Muscle layer of colon (tissue), 2 donors: Measurements from ENCODE around the gene CTIF.

Source experiments
- H3K27ac ChIP-seq: one replicate; pipeline ENCODE4 v1.7.0; 2013; ENCODE audit warnings: low read depth, mild to moderate bottlenecking, low read length, moderate library complexity
- H3K27me3 ChIP-seq, 2 donors: one replicate each; pipeline ENCODE4 v1.7.0; 2013; ENCODE audit warnings: low read length in 2 of 2, mild to moderate bottlenecking in 2 of 2; ENCODE audit not compliant: insufficient read depth in 2 of 2, control insufficient read depth in 1 of 2
- H3K36me3 ChIP-seq: one replicate; pipeline ENCODE4 v1.7.0; 2013; ENCODE audit warnings: mild to moderate bottlenecking, low read length; ENCODE audit not compliant: insufficient read depth
- H3K4me1 ChIP-seq: one replicate; pipeline ENCODE4 v1.7.0; 2013; ENCODE audit warnings: mild to moderate bottlenecking, low read length; ENCODE audit not compliant: insufficient read depth
- H3K4me3 ChIP-seq, 2 donors: one replicate each; pipeline ENCODE4 v1.7.0; 2013; ENCODE audit warnings: low read length in 2 of 2, low read depth in 1 of 2, mild to moderate bottlenecking in 1 of 2, moderate library complexity in 1 of 2
- H3K9ac ChIP-seq: one replicate; pipeline ENCODE4 v1.7.0; 2013; ENCODE audit warnings: low read length
- H3K9me3 ChIP-seq: one replicate; pipeline ENCODE4 v1.7.0; 2013; ENCODE audit warnings: mild to moderate bottlenecking, low read length
- donor health status: abdominal sarcoma.
- donor health status: Adenocarcinoma of cecum.

CTIF gene

GRCh38 chr18:48879008-48879431 lies 340.2 kb downstream of the CTIF start:
- Histone ChIP-seq H3K27me3 (no peaks in the 10 kb centered on the region), H3K9me3 (no peaks in the 10 kb centered on the region), H3K36me3 (no peaks in the 10 kb centered on the region), H3K9ac (no peak overlapping the region), H3K4me3 (no peak overlapping the region), H3K27ac (no peak overlapping the region), H3K4me1 (no peaks in the 10 kb centered on the region)

GRCh38 chr18:48880931-48881330 lies 342.1 kb downstream of the CTIF start:
- no peak overlapping the region for H3K27ac ChIP-seq
- no peak overlapping the region for H3K9ac ChIP-seq
- no peaks in the 10 kb centered on the region for H3K36me3 ChIP-seq

GRCh38 chr18:48882379-48882778 lies 343.5 kb downstream of the CTIF start:
- Histone ChIP-seq H3K27ac (no peak overlapping the region), H3K9me3 (no peaks in the 10 kb centered on the region), H3K4me1 (no peaks in the 10 kb centered on the region), H3K9ac (no peak overlapping the region), H3K4me3 (no peak overlapping the region), H3K27me3 (no peaks in the 10 kb centered on the region), H3K36me3 (no peaks in the 10 kb centered on the region)

More at GRCh38 chr18:48880931-48881330, 342.1 kb downstream of the CTIF start:
- no peaks in the 10 kb centered on the region for H3K9me3 ChIP-seq
- no peak overlapping the region for H3K4me3 ChIP-seq
- H3K27me3 ChIP-seq: no peaks in the 10 kb centered on the region
- H3K4me1 ChIP-seq: no peaks in the 10 kb centered on the region

GRCh38 chr18:48884306-48884705 lies 345.5 kb downstream of the CTIF start:
- Histone ChIP-seq H3K9me3 (no peaks in the 10 kb centered on the region), H3K27me3 (no peaks in the 10 kb centered on the region), H3K9ac (no peak overlapping the region)

GRCh38 chr18:48884771-48885170 lies 345.9 kb downstream of the CTIF start:
- Histone ChIP-seq H3K4me1 (peaks cover 11% of the 10 kb centered on the region), H3K9me3 (no peaks in the 10 kb centered on the region), H3K4me3 (no peak overlapping the region), H3K27ac (no peak overlapping the region), H3K36me3 (no peaks in the 10 kb centered on the region), H3K9ac (no peak overlapping the region), H3K27me3 (no peaks in the 10 kb centered on the region)

More at GRCh38 chr18:48884306-48884705, 345.5 kb downstream of the CTIF start:
- H3K27ac ChIP-seq: no peak overlapping the region
- no peaks in the 10 kb centered on the region for H3K36me3 ChIP-seq
- no peak overlapping the region for H3K4me3 ChIP-seq
- peaks cover 6% of the 10 kb centered on the region for H3K4me1 ChIP-seq

GRCh38 chr18:48885266-48885923 lies 346.6 kb downstream of the CTIF start:
- Histone ChIP-seq H3K9ac (no peak overlapping the region), H3K4me3 (no peak overlapping the region), H3K27me3 (no peaks in the 10 kb centered on the region), H3K4me1 (peaks cover 12% of the 10 kb centered on the region), H3K9me3 (no peaks in the 10 kb centered on the region), H3K36me3 (no peaks in the 10 kb centered on the region), H3K27ac (no peak overlapping the region)

- Histone ChIP-seq H3K36me3 (no peaks in the 10 kb centered on the region), H3K27ac (no peak overlapping the region)
Measured at GRCh38 chr18:48885924-48886400, 347.1 kb downstream of the CTIF start.

GRCh38 chr18:48886520-48887293 lies 347.9 kb downstream of the CTIF start:
- H3K4me1 ChIP-seq: peaks cover 12% of the 10 kb centered on the region
- H3K4me3 ChIP-seq: no peak overlapping the region
- no peak overlapping the region for H3K9ac ChIP-seq
- no peaks in the 10 kb centered on the region for H3K27me3 ChIP-seq
- no peaks in the 10 kb centered on the region for H3K9me3 ChIP-seq
- no peak overlapping the region for H3K27ac ChIP-seq
- no peaks in the 10 kb centered on the region for H3K36me3 ChIP-seq

More at GRCh38 chr18:48885924-48886400, 347.1 kb downstream of the CTIF start:
- Histone ChIP-seq H3K9me3 (no peaks in the 10 kb centered on the region), H3K9ac (no peak overlapping the region), H3K27me3 (no peaks in the 10 kb centered on the region), H3K4me3 (no peak overlapping the region), H3K4me1 (peaks cover 12% of the 10 kb centered on the region)

- Histone ChIP-seq H3K9ac (no peak overlapping the region), H3K27ac (no peak overlapping the region), H3K36me3 (no peaks in the 10 kb centered on the region), H3K4me1 (peaks cover 12% of the 10 kb centered on the region), H3K9me3 (no peaks in the 10 kb centered on the region), H3K4me3 (no peak overlapping the region), H3K27me3 (no peaks in the 10 kb centered on the region)
Measured at GRCh38 chr18:48887294-48887904, 348.6 kb downstream of the CTIF start.

GRCh38 chr18:48887905-48888772 lies 349.3 kb downstream of the CTIF start:
- Histone ChIP-seq H3K9ac (no peak overlapping the region), H3K36me3 (no peaks in the 10 kb centered on the region), H3K4me1 (peaks cover 12% of the 10 kb centered on the region), H3K27me3 (no peaks in the 10 kb centered on the region), H3K27ac (no peak overlapping the region), H3K9me3 (no peaks in the 10 kb centered on the region), H3K4me3 (no peak overlapping the region)

- Histone ChIP-seq H3K9ac (no peak overlapping the region), H3K4me3 (no peak overlapping the region), H3K27ac (no peak overlapping the region), H3K27me3 (no peaks in the 10 kb centered on the region), H3K36me3 (no peaks in the 10 kb centered on the region), H3K4me1 (peaks cover 12% of the 10 kb centered on the region), H3K9me3 (no peaks in the 10 kb centered on the region)
Measured at GRCh38 chr18:48888773-48889080, 349.9 kb downstream of the CTIF start.
